ENCODE measurements around the gene TCOF1. TPM values are rescaled to one million over a fixed set of nuclear protein-coding genes. Genes with fewer than 3 reads are reported as not detected.
A peak's percentile ranks its signal among the peaks of the same experiment; 100 is the strongest.

TCOF1 gene
- total and polyA plus RNA-seq, 5 experiments from 2014 or later = 1.8 to 64.6 (median 24.7) TPM

GRCh38 chr5:150358261-150359095 is 981 bp downstream of the TCOF1 start:
- POLR2A ChIA-PET = interaction anchor here (1.3 to 1.7 kb wide), 2 partner anchors 89 to 91 kb away, joined by 3 to 11 read pairs; partner anchors contain the start of gene RPS14

DNA sequence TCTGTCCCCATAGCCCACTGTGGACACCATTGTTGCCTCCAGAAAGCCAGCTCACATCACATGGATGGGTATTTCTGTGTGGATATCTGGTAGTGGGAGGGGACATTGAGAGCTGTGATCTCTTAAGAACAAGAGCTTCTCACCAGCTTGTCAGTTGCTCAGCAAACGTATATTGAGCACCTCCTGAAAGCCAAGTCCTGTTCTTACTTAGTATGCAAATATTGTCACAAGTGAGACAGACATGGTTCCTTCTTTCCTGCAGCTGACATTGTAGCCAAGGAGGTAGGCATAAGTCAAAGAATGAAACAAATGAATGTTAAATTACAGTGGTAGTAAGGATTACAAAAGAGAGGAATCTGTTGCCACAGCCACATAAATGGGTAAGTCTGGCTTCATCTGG is 3.8 kb downstream of the TCOF1 start:
- H3K4me1 Mint-ChIP-seq = peaks cover 29 to 65% (median 57%) of the 10 kb centered on the region in 4 donors
- POLR2A ChIA-PET = no interaction called here
- DNase-seq (no peak), ATAC-seq (no peak)
- no peaks in the 10 kb centered on the region for H3K27me3 Mint-ChIP-seq
- H3K36me3 Mint-ChIP-seq = peaks cover 11 to 55% (median 18%) of the 10 kb centered on the region in 3 donors
- H3K4me3 Mint-ChIP-seq = peak overlapping the region in 1 of 10 donors; percentile 33
- H3K9me3 Mint-ChIP-seq = no peaks in the 10 kb centered on the region
- peak overlapping the region in 2 of 10 donors; percentile 75 to 87 for H3K27ac Mint-ChIP-seq

More at GRCh38 chr5:150358261-150359095, 981 bp downstream of the TCOF1 start:
- peaks cover 27 to 60% (median 56%) of the 10 kb centered on the region in 4 donors for H3K4me1 Mint-ChIP-seq
- peaks cover 0 to 2% (median 0%) of the 10 kb centered on the region in 5 donors for H3K27me3 Mint-ChIP-seq
- H3K4me3 Mint-ChIP-seq = peak overlapping the region; percentile 82 to 92 (median 88)
- no peak for ATAC-seq
- H3K27ac Mint-ChIP-seq = peak overlapping the region; percentile 51 to 91 (median 84)
- DNase-seq = no peak
- H3K9me3 Mint-ChIP-seq = no peaks in the 10 kb centered on the region
- H3K36me3 Mint-ChIP-seq = peaks cover 6 to 29% (median 12%) of the 10 kb centered on the region in 3 donors

GRCh38 chr5:150363185-150363584 is 5.7 kb downstream of the TCOF1 start:
- ATAC-seq = no peak
- no peak for DNase-seq
- H3K9me3 Mint-ChIP-seq = no peaks in the 10 kb centered on the region
- POLR2A ChIA-PET = no interaction called here
- H3K4me3 Mint-ChIP-seq = no peak overlapping the region
- H3K36me3 Mint-ChIP-seq = peaks cover 16 to 71% (median 18%) of the 10 kb centered on the region in 3 donors
- H3K4me1 Mint-ChIP-seq = peaks cover 25 to 53% (median 44%) of the 10 kb centered on the region in 4 donors
- H3K27me3 Mint-ChIP-seq = no peaks in the 10 kb centered on the region
- peak overlapping the region in 3 of 10 donors; percentile 8 to 56 (median 9) for H3K27ac Mint-ChIP-seq

- Mint-ChIP-seq H3K9me3 (no peaks in the 10 kb centered on the region), H3K27me3 (no peaks in the 10 kb centered on the region), H3K36me3 (peaks cover 16 to 78% (median 18%) of the 10 kb centered on the region in 3 donors), H3K27ac (no peak overlapping the region), H3K4me3 (no peak overlapping the region), H3K4me1 (peaks cover 25 to 47% (median 36%) of the 10 kb centered on the region in 4 donors)
- no peak for DNase-seq
- no peak for ATAC-seq
- POLR2A ChIA-PET = no interaction called here
Measured at GRCh38 chr5:150364004-150364403, 6.5 kb downstream of the TCOF1 start.

GRCh38 chr5:150368526-150368925 is 11.0 kb downstream of the TCOF1 start:
- H3K27ac Mint-ChIP-seq = no peak overlapping the region

GRCh38 chr5:150372639-150373038 is 15.1 kb downstream of the TCOF1 start:
- Mint-ChIP-seq H3K36me3 (peaks cover 5 to 96% (median 14%) of the 10 kb centered on the region in 3 donors), H3K9me3 (no peaks in the 10 kb centered on the region), H3K4me3 (no peak overlapping the region), H3K4me1 (peaks cover 0 to 10% (median 5%) of the 10 kb centered on the region in 4 donors), H3K27ac (no peak overlapping the region), H3K27me3 (no peaks in the 10 kb centered on the region)
- POLR2A ChIA-PET = no interaction called here
- DNase-seq = no peak
- ATAC-seq = no peak

More at GRCh38 chr5:150368526-150368925, 11.0 kb downstream of the TCOF1 start:
- ATAC-seq (no peak), DNase-seq (no peak)
- Mint-ChIP-seq H3K36me3 (peaks cover 10 to 91% (median 20%) of the 10 kb centered on the region in 3 donors), H3K27me3 (no peaks in the 10 kb centered on the region), H3K4me1 (peaks cover 0 to 7% (median 2%) of the 10 kb centered on the region in 4 donors), H3K9me3 (no peaks in the 10 kb centered on the region), H3K4me3 (no peak overlapping the region)
- POLR2A ChIA-PET = no interaction called here

DNA sequence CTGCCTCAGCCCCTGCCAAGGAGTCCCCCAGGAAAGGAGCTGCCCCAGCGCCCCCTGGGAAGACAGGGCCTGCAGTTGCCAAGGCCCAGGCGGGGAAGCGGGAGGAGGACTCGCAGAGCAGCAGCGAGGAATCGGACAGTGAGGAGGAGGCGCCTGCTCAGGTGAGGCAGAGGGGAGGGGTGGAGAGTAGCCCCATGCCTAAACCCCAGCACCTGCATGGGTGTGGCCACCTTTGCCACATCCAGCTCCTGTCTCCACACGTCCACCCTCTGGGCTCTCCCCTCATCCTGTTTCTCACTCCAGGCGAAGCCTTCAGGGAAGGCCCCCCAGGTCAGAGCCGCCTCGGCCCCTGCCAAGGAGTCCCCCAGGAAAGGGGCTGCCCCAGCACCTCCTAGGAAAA is 17.2 kb downstream of the TCOF1 start:
- H3K4me3 Mint-ChIP-seq = no peak overlapping the region
- peaks cover 0 to 11% (median 6%) of the 10 kb centered on the region in 4 donors for H3K4me1 Mint-ChIP-seq
- ATAC-seq (no peak), DNase-seq (no peak)
- no peaks in the 10 kb centered on the region for H3K27me3 Mint-ChIP-seq
- POLR2A ChIA-PET = no interaction called here
- no peaks in the 10 kb centered on the region for H3K9me3 Mint-ChIP-seq
- peaks cover 5 to 97% (median 15%) of the 10 kb centered on the region in 3 donors for H3K36me3 Mint-ChIP-seq
- H3K27ac Mint-ChIP-seq = peak overlapping the region in 1 of 10 donors; percentile 71

- Mint-ChIP-seq H3K4me1 (peaks cover 0 to 11% (median 5%) of the 10 kb centered on the region in 4 donors), H3K27me3 (no peaks in the 10 kb centered on the region), H3K4me3 (peak overlapping the region in 2 of 10 donors; percentile 41 to 64), H3K27ac (peak overlapping the region in 9 of 10 donors; percentile 53 to 94 (median 72)), H3K9me3 (no peaks in the 10 kb centered on the region), H3K36me3 (peaks cover 0 to 100% (median 5%) of the 10 kb centered on the region in 3 donors)
- POLR2A ChIA-PET = interaction anchor here (1.3 kb wide), 1 partner anchor 73 kb away, joined by 3 read pairs; no protein-coding TSS in a partner anchor
- DNase-seq = no peak
- ATAC-seq = no peak
Measured at GRCh38 chr5:150376799-150377771, 19.6 kb downstream of the TCOF1 start.

DNA sequence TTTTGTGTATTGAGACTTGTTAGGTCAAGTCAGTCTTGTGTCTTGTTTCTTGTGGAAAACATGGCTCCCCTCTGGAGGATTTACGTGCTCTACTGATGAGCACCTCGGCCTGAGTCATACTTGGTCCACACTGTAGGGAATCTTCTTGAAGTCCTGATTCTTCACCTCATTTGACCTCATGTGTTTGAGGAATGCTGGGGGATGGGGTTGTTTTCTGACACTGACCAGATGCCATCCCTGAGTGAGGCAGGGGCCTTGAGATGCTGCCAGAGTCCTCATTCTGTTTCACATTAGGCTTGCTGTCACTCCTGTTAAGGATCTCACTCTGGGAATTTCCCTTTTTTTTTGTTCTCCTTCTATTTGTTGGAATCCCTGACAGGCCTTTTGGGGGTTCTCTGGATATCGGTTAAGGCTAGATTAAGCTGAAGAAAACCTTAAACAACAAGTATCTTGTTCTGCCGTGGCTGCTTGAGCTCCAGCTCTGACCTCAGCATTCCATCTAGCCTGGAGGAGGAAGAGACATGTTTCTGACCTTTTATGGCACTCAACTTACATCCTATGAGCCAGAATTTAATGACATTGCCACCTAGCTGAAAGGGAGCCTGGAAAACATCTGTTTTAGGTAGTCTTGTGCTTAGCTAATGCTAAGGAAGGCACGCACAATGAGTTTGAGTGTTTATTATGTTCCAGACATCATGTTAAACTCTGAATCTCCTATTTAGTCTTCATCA is 20.6 kb downstream of the TCOF1 start:
- Mint-ChIP-seq H3K27ac (peak overlapping the region in 6 of 10 donors; percentile 4 to 77 (median 60)), H3K36me3 (peaks cover 0 to 99% (median 5%) of the 10 kb centered on the region in 3 donors), H3K9me3 (no peaks in the 10 kb centered on the region), H3K4me3 (no peak overlapping the region), H3K4me1 (peaks cover 0 to 11% (median 5%) of the 10 kb centered on the region in 4 donors), H3K27me3 (no peaks in the 10 kb centered on the region)
- POLR2A ChIA-PET = no interaction called here
- ATAC-seq = no peak
- DNase-seq = no peak

DNA sequence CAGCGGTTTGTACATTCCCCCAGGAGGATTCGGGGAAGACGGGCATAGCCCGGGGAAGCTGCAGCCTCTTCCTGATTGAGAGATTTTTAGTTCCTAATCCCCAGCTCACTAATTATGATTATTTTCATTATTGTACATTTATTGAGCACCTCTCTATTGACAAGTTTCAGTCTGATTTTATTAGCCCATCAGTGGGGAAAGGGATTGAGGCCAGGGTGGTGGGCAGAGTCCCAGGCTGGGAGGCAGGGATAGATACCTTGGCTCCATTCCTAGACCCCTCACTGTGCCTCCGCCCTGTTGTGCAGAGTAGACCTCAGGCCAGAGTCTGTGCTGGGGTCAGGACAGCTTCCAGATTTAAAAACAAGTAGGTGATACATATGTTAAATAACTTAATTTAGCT is 27.2 kb downstream of the TCOF1 start:
- H3K27me3 Mint-ChIP-seq = no peaks in the 10 kb centered on the region
- no peak overlapping the region for H3K4me3 Mint-ChIP-seq
- H3K27ac Mint-ChIP-seq = peak overlapping the region in 2 of 10 donors; percentile 28 to 43
- no peaks in the 10 kb centered on the region for H3K9me3 Mint-ChIP-seq
- DNase-seq (no peak), ATAC-seq (no peak)
- POLR2A ChIA-PET = no interaction called here
- H3K36me3 Mint-ChIP-seq = peaks cover 0 to 94% (median 6%) of the 10 kb centered on the region in 3 donors
- H3K4me1 Mint-ChIP-seq = no peaks in the 10 kb centered on the region

DNA sequence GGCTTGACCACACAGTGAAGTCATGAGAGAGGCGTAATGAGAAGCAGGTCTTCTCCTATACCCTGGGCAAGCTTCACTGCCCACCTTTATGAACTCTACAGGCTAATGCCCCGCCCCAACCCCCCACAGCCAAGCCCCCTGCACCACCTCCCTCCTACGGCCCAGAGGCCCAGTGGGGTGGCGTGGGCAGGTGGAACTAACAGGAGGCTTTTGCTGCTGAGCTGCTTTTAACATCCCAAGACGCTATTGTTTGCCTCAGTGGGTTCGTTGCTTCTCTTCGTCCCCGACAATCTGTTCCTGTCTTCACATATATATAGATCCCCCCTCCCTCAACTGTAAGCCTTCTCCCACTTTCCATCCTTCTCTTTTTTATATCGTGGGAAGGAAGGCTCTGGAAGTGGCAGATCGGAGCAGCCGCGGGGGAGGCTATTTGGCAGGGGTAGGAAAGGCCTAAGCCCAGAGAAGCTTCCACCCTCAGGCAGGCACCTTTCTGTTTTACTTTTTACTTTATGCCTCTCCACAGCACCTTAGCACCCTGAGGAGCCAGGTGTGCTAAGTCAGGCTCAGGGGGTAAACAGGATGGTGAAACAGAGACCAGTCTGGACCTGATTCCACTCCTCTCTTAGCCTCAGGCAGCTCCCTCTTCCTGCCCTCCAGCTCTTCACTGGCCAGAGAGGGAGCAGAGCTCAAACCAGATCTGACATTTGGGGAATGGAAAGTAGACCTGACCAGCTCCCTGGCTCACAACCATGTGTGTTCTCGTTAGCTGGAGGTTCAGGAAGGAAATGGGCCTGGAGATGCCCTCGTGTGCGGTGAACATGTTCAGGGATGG is 28.7 kb downstream of the TCOF1 start:
- Mint-ChIP-seq H3K9me3 (no peaks in the 10 kb centered on the region), H3K36me3 (peaks cover 0 to 94% (median 8%) of the 10 kb centered on the region in 3 donors), H3K4me3 (no peak overlapping the region), H3K4me1 (no peaks in the 10 kb centered on the region), H3K27me3 (no peaks in the 10 kb centered on the region), H3K27ac (peak overlapping the region in 2 of 10 donors; percentile 68 to 73)
- DNase-seq (no peak), ATAC-seq (no peak)
- POLR2A ChIA-PET = no interaction called here

Data from naive thymus-derived CD8-positive, alpha-beta T cell (primary cell).